OCI-LY7 (cell line): Measurements from ENCODE around the gene SHF.

Experiments used
- CTCF ChIP-seq: fragments of 200-600 bp; sonication (generic); conservative IDR thresholded peaks from 2 replicates; pipeline ENCODE4 v1.5.1; 2014; ENCODE audit warnings: mild to moderate bottlenecking, antibody characterized with exemption, low read length, moderate library complexity, mixed read lengths
- EZH2phosphoT487 ChIP-seq: fragments of 200-600 bp; sonication (generic); IDR thresholded peaks from 2 replicates; pipeline ENCODE4 v1.6.1; 2018; ENCODE audit warnings: low read depth, borderline replicate concordance, mild to moderate bottlenecking, mixed run types, antibody characterized with exemption, low read length, moderate library complexity, mixed read lengths

DNA sequence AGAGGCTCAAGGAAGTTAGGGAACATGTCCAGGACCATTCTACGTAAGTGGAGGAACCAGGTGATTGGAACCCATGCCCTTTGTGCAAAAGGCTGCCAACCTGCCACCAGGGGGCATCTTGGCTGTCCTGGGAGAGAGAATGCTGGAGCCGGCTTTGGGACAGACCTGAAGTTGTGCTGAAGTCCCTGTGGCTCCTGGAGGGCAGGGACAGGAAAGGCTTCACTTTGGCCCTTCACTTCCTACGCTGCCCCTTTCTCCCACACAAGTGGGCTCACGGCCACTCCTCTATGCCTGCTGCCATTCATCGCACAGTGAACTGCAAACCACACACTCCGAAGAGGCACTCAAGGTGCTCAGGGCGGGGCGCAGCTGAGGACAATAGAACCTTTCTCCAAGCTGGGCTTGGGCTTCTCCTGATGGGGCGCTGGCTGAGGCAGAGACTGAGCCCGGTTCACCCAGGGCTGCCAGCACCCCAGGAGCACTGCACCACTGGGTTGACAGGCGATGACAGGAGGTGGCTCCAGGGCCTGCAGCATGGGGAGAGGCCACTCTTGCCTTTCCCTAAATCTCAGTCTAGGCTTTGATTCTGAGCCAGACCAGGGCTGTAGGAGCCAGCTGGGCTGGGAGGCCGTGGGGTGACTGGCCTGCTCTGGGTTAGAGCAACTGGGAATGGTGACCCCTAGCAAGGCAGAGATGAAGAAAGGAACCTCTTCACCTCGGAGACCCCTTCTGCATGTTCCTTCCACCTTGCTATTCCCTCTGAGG, 8.4 kb downstream of the SHF start:
- peak; percentile 79 for TF ChIP-seq CTCF
- no peak for TF ChIP-seq EZH2phosphoT487
